ENCODE measurements around the gene APOB.

GRCh38 chr2:21036708-21037670 is 6.9 kb downstream of the APOB start:
- TF ChIP-seq CTCF (IDR thresholded peaks at IDR 0.05; ENCODE audit: borderline replicate concordance, extremely low read depth, low read length, poor library complexity, severe bottlenecking) (no peak), EZH2 (IDR thresholded peaks at IDR 0.05; ENCODE audit: borderline replicate concordance, low read depth, low read length, severe bottlenecking) (no peak)

Data from DND-41 (cell line).